GM19324 (cell line): ENCODE data around the gene ABTB2.

Experiments
- ATAC-seq: cut with Tn5 transposase; IDR thresholded peaks from one replicate; pipeline ENCODE4 v1.9.1; 2021; ENCODE audit warnings: mild to moderate bottlenecking, moderate library complexity; ENCODE audit not compliant: unreplicated experiment, low FRiP score

ABTB2 gene

DNA sequence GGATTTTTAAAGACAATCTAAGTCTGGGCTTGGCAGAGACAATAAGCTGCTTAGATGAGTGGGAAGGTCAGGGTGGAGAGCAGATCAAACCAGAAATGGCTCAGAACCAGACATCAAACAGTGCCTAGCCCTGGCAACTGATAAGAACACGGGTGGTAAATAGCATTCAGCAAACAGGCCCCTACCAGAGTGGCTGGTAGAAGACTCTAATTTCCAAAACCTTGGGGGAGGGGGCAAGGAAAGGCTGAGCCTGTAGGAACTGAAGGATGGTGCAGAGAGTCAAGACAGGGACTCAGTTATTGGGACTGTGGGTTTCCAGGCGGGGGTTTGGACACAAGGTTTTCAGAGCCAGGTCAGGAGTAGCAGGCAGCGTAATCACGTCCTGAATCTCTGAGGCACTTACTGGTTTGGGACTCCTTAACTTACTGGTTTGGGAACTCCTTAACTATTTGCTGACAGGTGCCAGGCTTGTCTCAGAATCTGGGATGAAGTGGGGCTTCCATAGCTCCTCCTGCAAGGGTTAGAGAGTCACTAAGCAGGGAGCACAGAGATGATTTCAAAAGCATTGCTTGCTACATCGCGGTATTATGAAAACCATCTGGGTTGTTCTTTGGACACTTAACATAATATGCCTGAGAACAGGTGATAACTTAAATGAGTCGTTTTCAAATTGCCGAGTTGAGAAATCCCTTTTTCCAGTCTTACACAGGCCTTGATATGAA lies 5.7 kb upstream of the ABTB2 start:
- ATAC-seq, result no peak

DNA sequence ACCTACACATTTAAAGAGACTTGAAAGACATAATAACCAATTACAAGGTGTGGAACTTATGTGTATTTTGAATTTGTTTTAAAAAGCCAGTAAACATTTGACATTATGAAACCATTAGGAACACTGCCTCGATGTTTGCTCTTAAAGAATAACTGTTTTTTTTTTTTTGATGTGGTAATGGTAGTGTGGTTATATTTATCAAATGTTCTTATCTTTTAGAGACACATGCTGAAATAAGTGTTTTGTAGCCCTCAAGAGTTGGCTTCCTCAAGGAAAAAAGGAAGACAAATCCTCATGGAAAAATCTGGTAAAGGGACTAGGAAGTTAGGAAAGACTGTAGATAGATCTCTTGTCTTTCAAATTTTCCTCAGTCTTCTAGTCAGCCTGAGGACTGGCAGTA lies 2.2 kb upstream of the ABTB2 start:
- ATAC-seq, result no peak

DNA sequence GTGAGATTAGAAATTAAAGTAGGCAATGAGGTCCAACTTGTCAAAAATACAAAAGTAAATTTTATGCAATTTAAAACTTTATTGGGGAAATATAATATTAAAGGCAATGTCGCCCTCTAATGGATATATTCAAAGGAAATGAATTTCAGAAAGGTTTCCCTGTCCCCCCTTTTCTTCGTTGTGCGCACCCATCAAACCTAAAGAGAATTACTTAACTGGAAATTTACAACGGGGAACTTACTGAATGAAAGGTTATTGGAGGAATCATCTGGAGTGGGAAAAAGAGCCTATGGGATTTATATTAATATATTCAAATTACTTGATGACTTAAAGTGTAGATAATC lies 1.7 kb upstream of the ABTB2 start:
- ATAC-seq, result no peak

DNA sequence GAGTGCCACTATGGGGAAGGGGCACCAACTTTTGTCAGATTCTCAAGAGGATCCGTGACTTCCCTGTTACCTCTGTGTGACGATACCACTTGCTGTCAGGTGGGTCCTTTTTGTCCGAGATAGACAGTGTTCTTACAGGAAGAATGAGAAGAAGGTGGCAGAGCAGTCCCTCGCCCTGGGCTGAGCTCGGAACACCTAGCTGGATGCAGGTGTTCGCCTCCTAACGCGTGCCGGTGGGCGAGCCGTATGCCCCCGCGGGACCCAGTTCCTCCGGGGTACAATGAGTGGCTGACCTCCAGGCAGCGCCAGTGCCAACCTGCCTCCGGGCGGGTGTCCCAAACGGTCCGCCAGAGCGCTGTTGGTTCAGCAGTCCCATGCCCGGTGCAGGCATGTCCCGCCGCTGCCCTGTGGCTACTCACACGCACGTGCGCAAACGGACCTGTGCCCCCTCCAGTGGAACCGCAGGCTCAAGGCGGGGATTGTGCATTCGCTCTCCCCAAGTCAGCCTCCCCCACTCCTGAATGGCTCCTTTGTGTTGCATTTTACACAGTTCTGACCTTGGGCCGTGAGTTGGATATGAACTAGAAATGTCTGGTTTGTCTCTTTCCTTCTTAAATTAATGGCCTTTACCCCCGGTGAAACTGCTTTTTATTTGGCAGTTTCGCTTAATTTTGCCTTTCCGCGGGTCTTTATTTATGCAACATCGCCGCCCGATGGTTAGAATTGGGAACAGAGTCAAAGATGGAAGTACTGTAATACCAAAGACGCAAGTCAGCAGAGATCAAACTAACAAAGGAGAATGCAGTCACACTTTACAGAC lies 1.1 kb upstream of the ABTB2 start:
- peak; percentile 14 for ATAC-seq

DNA sequence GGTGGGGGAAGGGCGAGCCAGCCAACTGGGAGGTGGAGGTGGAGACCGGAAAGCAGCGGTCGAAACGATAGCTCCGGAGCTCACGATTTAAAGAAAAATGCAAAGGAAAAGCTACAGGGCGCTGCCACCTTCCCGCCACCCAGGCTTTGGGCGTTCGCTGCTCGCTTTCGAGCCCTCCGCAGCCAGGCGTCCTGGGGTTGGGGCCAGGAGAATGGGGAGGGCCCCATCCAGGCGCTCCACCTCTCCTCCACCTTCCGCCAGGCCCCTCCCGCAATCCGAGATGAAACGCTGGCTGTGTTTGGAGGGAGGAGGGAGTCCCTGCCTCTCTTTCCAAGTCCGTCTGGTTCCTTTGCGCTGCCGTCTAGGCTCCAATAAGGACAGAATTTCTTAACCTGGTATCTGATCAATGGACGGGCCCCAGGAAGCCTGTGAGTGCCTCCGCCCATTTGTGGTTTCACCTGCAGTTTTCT lies 483 bp upstream of the ABTB2 start:
- peak; percentile 0 for ATAC-seq

DNA sequence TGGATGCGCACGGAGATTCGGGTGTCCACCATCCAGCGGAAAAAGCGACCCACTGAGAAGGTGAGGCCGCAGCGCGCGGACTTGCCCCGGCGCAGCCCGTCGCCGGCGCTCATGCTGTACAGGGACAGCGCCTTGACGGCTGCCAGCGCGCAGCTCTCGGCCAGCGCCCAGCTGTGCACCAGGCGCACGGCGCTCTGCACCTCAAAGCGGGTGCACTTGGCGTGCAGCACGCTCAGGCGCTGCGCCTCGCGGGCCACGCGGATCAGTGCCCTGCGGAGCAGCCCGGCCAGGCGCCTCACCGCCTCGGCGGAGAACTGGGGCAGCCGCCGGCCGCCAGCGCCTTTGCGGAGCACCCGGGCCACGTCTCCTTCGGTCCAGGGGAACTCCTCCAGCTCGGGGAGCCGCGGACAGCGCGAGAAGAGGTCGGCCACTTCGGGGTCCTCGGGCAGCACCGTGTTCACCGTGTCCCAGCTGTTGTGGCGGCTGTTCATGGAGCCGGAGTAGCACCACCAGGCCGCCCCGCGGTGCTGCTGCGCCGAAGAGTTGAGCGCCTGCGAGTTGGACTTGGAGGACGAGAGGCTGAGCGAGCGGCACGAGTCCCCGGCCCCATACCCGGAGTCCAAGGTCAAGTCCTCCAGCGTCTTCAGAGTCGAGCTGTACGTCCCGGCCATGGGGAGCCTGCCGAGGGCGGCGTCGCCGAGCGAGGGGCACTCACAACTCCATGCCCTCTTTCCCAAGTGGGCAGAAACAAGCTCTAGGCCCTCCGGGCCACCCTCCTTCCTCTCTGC lies 703 bp downstream of the ABTB2 start:
- peak; percentile 23 for ATAC-seq

DNA sequence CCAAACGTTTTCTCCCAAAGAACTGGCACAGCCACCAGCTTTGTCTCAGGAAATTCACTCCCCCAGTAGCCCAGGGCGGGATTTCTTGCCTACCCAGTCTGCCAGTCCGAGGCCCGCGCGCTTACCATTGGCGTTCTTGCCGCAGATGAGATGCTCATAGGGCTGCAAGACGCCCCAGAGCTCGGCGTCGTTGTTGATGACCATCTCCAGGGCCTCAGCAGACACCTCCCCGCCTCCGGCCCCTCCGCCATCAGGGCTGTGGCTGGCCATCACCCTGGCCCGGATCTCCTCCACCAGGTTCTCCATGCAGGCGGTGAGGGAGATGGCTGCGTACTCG lies 1.3 kb downstream of the ABTB2 start:
- no peak for ATAC-seq

DNA sequence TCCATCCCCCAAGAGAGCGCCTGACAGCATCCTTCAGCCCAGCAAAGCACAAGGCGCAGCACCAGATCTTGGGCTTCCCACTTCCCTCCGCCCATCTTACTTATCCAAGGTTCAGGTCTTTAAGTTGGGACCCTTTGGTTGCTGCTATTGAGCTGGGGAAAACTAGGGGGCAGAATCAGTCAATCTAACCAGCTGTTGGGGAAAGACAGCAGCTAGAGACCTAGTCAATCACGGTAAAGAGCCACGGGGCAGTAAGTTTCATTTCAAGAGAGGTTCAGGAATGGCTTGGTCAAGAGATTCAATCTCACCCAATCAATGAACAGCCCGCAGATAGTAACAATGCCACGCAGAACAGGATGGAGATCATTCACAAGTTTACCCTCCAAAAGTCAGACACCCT lies 1.7 kb downstream of the ABTB2 start:
- no peak for ATAC-seq

DNA sequence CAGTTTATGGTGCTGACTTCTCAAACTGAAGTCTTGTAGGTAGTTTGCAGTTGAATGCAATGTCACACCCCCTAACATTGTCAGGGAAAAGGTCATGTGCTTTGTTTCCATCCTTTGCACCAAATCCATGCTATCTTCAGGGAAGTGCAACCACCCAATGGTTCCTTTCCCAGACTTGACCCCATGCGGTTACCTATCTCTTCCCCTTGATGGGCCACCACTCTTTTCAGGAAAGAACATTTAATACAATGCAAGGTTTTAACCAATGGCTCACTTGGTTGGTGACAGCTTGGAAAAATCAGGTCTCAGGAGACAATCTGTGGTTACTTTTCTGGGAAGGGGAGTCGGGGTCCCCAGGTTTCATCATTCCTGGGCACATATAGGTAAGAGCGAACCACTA lies 2.1 kb downstream of the ABTB2 start:
- ATAC-seq, result no peak

DNA sequence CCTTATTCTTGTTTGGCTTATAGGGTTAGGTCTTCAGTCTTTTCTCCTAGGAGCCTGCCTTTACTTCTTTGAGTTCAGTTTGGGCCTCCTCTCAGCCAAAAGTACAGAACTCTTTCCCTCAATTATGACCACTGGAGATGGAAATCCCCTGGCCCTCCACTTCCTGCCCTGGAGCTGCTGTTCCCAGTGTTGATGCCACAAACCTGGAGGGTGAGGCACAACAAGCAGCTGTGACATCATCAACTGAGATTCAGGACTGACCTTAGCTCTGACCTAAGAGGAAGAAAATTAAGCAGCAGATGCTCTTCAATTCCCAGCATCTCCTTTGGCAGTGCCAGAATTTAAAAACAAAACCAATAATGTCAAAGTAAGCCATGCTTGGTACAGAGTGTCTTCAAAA lies 3.0 kb downstream of the ABTB2 start:
- no peak for ATAC-seq

DNA sequence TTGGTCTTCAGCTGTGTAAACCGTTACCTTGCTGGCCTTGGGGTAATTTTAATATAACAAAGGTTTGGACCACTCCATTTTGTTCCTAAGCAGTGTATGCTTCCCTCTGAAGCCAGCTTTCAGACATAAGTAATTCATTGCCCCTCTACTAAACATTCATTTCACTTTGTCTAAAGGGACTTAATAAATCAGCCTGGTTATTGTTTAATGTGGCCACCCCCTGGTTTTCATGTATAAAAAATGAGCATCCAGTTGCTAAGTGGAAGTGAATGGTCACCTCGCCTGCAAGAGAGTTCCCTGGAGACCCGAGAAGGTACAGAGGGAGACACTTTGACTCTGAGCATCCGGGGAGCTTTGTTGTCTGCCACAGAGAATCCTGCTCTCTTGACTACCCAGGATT lies 3.9 kb downstream of the ABTB2 start:
- no peak for ATAC-seq

DNA sequence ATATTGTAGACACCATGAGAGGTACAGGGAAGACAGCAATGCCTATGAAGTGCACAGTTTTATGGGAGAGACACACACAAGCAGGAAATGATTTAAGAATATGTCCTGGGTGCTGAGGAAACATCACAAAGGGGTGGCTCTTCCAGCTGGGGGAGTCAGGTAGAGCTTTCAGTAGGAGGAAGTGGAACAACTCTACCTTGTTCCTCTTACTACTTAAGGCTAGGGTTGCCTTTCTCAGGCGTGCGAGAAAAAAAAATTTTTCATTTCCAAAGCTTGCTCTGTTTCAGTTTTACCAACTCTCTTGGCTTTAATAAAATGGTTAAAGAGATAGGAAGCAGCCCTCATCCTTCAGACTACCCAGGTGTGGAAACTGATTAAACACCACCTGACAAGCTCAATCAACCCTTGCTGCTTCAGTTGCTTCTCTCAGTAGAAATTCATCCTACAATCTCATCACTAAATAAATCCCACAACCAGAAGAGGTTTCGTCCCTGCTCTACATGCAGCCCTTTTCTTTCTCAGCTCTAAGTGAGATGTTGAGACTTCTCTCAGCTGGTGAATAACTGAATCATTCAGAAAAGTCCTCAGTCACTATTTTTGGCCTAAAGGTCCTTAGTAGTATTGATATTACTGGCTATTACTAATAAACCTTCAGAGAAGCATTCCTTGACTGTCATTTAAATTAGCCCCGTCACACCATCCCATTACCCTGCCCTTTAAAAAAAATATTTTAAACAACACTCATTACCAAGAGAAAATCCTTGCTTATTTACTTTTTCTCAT lies 5.9 kb downstream of the ABTB2 start:
- ATAC-seq, result no peak

DNA sequence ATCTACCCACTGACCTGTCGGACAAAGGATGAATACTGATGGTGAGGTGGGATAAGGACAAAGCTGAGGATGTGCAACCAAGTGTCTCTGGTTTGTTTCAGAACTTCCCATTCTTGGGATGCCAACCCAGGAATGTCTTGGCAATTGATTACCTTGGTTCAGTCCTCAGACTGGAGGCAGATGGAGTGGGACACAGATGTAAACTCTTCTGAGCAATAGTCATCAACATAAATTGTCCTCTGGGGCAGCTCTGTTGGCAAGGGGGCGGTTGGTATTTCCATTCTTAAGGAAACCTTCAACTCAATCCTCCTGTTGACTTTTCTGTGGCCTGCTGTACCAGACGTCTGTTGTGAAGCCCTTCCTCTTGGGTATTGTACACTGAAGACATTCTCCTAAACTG lies 6.8 kb downstream of the ABTB2 start:
- ATAC-seq, result no peak

DNA sequence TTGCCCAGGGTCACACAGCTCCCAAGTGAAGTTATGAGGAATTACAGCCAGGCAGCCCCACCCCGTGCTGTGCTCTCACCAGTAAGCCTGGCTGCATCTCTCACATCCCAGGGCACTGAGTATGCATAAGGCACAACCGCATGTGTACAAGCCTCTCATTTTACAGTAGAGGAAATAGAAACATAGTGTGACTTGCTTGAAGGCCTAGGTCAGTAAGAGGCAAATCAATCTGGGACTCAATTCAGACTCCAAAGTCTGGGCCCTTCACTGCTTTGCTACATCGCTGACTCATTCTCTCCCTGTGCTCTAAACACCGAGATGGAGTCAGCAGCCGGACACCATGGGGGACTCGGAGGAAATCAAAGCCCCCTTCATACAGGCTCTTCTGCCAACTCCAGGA lies 7.9 kb downstream of the ABTB2 start:
- ATAC-seq, result no peak

DNA sequence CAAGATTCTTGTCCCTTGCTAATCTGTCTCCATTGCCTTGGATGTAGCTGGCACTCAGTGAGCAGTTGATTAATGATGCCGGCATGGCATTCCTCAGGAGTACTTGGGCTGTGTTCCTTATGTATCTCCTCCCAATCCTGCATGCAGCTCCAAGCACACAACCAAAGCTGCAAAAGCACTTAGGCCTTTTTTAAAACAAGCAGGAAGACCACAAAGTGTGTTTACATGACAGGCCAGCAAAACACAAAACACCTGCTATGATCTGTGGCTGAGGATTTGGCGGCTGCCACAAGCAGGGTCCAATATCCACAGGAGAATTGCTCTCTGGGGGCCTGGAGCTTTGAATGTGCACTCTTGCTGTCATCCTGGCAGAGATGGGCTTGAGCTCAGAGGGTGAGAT lies 8.9 kb downstream of the ABTB2 start:
- no peak for ATAC-seq

DNA sequence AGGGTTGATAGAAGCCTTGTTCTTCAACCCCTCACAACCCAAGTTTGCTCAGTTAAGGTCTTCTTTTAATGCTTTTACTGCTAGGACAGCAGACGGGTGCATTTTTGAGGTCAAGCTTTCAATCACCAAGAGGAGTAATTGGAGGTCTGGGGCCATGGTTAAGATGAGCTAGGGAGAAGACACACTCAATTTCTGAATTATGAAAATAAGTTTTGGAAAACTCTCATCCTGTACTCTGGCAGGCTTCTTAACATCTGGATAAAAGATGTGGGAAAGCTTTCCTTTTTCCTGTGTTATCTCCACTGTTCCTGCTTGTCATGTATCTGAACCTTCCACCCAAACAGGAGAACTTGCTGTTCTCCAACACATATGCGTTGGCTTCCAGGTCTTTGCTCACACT lies 9.7 kb downstream of the ABTB2 start:
- no peak for ATAC-seq

DNA sequence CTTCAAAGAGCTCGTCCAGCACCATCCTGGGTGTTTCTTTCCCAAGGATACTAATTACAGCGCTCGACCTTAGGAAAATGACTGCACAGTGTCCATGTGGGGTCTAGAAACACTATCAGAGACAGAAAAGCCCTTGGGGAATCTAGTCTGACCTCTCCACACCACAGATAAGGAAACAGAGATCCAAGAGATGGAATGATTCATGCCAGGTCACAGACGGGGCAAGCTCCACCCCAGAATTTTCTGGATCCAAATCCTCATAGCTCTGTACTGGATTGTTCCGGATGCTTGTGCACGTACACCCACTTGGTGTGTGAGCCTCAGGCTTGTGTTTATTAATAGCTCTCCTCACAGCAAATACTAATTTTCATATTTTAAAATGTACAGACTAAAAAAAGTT lies 11.3 kb downstream of the ABTB2 start:
- no peak for ATAC-seq

DNA sequence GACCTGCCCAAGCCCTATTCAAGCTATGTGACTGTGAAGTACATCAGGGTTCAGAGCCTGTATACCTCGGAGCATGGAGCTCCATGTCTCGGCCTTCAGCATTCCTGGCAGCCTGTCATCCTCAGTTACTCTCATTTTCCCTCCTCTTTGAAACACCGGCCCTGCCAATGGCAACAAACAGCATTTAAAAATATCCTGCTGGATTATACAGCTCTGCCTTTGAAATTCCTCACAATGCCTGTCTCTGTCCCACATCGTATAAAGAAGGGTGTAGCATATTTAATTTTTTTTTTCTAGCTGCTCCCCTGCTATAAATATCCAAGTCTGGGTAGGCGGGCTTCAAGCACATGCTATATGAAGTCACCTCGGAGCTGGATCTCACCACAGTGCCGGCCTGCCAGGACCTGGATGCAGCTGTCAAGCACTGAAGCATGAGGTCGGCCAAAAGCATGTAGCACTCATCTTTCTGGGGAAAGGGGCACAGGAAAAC lies 11.8 kb downstream of the ABTB2 start:
- ATAC-seq, result no peak

DNA sequence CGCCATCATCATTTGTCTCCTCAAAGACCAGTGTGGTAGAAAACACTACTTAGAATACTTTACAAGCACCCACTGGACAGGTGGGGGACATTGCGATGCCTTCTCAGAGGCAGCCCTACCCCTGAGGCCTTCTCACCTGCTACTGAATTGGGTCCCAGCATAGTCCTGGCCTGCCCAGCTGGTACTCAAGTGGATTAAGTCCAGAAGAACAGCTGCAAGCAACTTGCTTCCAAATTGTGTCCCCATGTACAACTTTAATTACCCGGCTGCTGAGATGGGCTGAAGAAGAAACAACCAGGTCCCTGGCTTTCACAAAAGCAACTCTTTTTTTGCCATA lies 12.3 kb downstream of the ABTB2 start:
- ATAC-seq, result no peak

DNA sequence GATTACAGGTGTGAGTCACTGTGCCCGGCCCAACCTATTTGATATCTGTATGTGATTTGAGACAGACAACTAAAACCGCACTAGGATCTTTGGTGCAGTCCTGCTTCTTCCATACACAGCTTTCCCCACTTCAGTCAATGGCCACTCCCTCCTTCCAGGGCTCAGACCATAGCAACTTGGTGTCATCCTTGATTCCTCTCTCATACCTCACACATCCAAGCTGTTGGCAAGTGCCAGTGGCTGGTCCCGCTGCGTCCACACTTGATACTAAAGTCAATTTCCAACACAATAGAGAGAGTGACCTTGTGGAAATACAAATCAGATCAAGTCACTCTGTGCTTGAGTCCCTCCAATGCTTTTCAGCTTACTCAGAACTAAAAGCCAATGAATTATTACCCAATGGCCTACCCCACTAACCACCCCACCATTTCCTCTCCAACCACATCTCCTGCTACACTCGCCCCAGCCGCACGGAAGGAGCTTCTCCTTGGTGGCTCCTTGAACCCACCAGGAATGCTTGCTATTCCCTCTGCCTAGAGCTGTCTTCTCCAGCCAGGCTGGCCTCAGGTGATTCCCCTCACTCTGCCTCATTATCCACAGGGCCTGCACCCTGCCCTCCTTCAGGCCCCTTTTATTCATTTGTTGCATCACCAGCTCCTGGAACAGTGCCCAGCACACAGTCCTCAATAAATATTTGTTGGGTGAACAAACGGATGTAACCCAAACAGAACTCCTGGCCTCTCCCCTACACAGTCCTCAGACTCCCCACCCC lies 12.9 kb downstream of the ABTB2 start:
- ATAC-seq, result no peak
